Neuronal stem cell (in vitro differentiated cells): ENCODE results near the gene TBC1D22B.

Source experiments
- DNase-seq: peaks from one replicate; pipeline ENCODE4 v3.0.0-alpha.2; 2013; ENCODE audit warnings: low spot score
- H2AFZ ChIP-seq: one replicate; pipeline ENCODE4 v1.6.1; 2013; ENCODE audit warnings: mild to moderate bottlenecking, low read length, inconsistent platforms
- H2AK5ac ChIP-seq: 2 replicates; pipeline ENCODE4 v1.6.1; 2013; ENCODE audit warnings: low read depth, mild to moderate bottlenecking, inconsistent platforms, low read length, moderate library complexity, mixed read lengths
- H2BK120ac ChIP-seq: 2 replicates; pipeline ENCODE4 v1.6.1; 2013; ENCODE audit warnings: low read depth, mild to moderate bottlenecking, inconsistent platforms, low read length, moderate library complexity, mixed read lengths
- H2BK12ac ChIP-seq: one replicate; pipeline ENCODE4 v1.6.1; 2013; ENCODE audit warnings: low read length, inconsistent platforms
- H2BK15ac ChIP-seq: 2 replicates; pipeline ENCODE4 v1.6.1; 2013; ENCODE audit warnings: mild to moderate bottlenecking, low read length, inconsistent platforms, mixed read lengths
- H2BK5ac ChIP-seq: one replicate; pipeline ENCODE4 v1.6.1; 2013; ENCODE audit warnings: inconsistent platforms, mild to moderate bottlenecking, low read length, moderate library complexity
- H3K14ac ChIP-seq: one replicate; pipeline ENCODE4 v1.6.1; 2013; ENCODE audit warnings: low read length, inconsistent platforms
- H3K18ac ChIP-seq: 2 replicates; pipeline ENCODE4 v1.6.1; 2013; ENCODE audit warnings: low read length, inconsistent platforms
- H3K23ac ChIP-seq: 2 replicates; pipeline ENCODE4 v1.6.1; 2013; ENCODE audit warnings: low read depth, mild to moderate bottlenecking, mixed read lengths, low read length, inconsistent platforms; ENCODE audit not compliant: poor library complexity
- H3K27ac ChIP-seq: replicated peaks from 3 replicates; pipeline ENCODE4 v1.5.1; 2013; ENCODE audit warnings: low read length, inconsistent platforms
- H3K27me3 ChIP-seq, 3 experiments: 2 replicates each; pipeline ENCODE4 v1.6.1; 2013; ENCODE audit warnings: low read length in 3 of 3, mild to moderate bottlenecking in 2 of 3, inconsistent platforms in 1 of 3, low read depth in 1 of 3, mixed read lengths in 1 of 3, moderate library complexity in 1 of 3; ENCODE audit not compliant: control insufficient read depth in 3 of 3, insufficient read depth in 3 of 3
- H3K36me3 ChIP-seq, 2 donors: replicated peaks in 1 of 2; 2 replicates each; pipeline ENCODE4 v1.6.1; 2013; ENCODE audit warnings: low read length in 2 of 2; ENCODE audit not compliant: control insufficient read depth in 2 of 2, insufficient read depth in 2 of 2
- H3K4ac ChIP-seq: 2 replicates; pipeline ENCODE4 v1.6.1; 2013; ENCODE audit warnings: inconsistent platforms, mild to moderate bottlenecking, low read length, moderate library complexity
- H3K4me1 ChIP-seq, 2 donors: 1 replicate in 1 of 2; 2 replicates in 1 of 2; pipeline ENCODE4 v1.6.1; 2013; ENCODE audit warnings: low read length in 2 of 2, low read depth in 1 of 2; ENCODE audit not compliant: control insufficient read depth in 2 of 2, insufficient read depth in 1 of 2
- H3K4me2 ChIP-seq: one replicate; pipeline ENCODE4 v1.6.1; 2013; ENCODE audit warnings: mild to moderate bottlenecking, low read length, inconsistent platforms; ENCODE audit not compliant: insufficient read depth, poor library complexity, severe bottlenecking
- H3K4me3 ChIP-seq, 2 donors: 2 replicates each; pipeline ENCODE4 v1.5.1; 2013; ENCODE audit warnings: low read length in 2 of 2, mild to moderate bottlenecking in 2 of 2, inconsistent platforms in 1 of 2, moderate library complexity in 1 of 2
- H3K79me1 ChIP-seq: one replicate; pipeline ENCODE4 v1.6.1; 2013; ENCODE audit warnings: low read depth, mild to moderate bottlenecking, inconsistent platforms, low read length, moderate library complexity
- H3K9ac ChIP-seq: one replicate; pipeline ENCODE4 v1.6.1; 2013; ENCODE audit warnings: mild to moderate bottlenecking, low read depth, low read length, inconsistent platforms; ENCODE audit not compliant: poor library complexity
- H3K9me3 ChIP-seq, 2 donors: replicated peaks in 1 of 2; 2 replicates each; pipeline versions ENCODE3 to v1.6.1; 2013; ENCODE audit warnings: low read length in 2 of 2, mild to moderate bottlenecking in 2 of 2, inconsistent platforms in 1 of 2, low read depth in 1 of 2, mixed read lengths in 1 of 2, moderate library complexity in 1 of 2; ENCODE audit not compliant: control insufficient read depth in 2 of 2, insufficient read depth in 1 of 2
- H4K8ac ChIP-seq: one replicate; pipeline ENCODE4 v1.6.1; 2013; ENCODE audit warnings: low read depth, mild to moderate bottlenecking, inconsistent platforms, low read length, moderate library complexity
- H4K91ac ChIP-seq: one replicate; pipeline ENCODE4 v1.6.1; 2013; ENCODE audit warnings: low read length, low read depth, mild to moderate bottlenecking, inconsistent platforms; ENCODE audit not compliant: poor library complexity
- WGBS, 2 donors: extraction: QIAGEN DNeasy Blood & Tissue Kit; methylation state at CpG; one replicate each; pipeline ENCODE4 v1.1.7; 2013; ENCODE audit warnings: missing lambda C conversion rate in 2 of 2, mixed read lengths in 1 of 2; ENCODE audit not compliant: insufficient read length in 2 of 2, insufficient replicate concordance in 1 of 2; ENCODE audit errors: extremely low coverage in 2 of 2; 5-methylcytosine and 5-hydroxymethylcytosine counted together

TBC1D22B gene

GRCh38 chr6:37277001-37277409, 19.4 kb downstream of the TBC1D22B start:
- no peak overlapping the region for H3K4me3 ChIP-seq
- H2BK5ac ChIP-seq: no peak overlapping the region
- H4K8ac ChIP-seq: no peak overlapping the region
- no peak for DNase-seq
- no peak overlapping the region for H3K4ac ChIP-seq
- H3K9me3 ChIP-seq: no peaks in the 10 kb centered on the region
- no peak overlapping the region for H2BK15ac ChIP-seq
- no peak overlapping the region for H2BK120ac ChIP-seq
- no peaks in the 10 kb centered on the region for H3K79me1 ChIP-seq
- peaks cover 0 to 30% of the 10 kb centered on the region in 2 donors for H3K36me3 ChIP-seq
- no peak overlapping the region for H3K9ac ChIP-seq
- no peak overlapping the region for H2BK12ac ChIP-seq
- H4K91ac ChIP-seq: no peak overlapping the region
- H2AFZ ChIP-seq: no peak overlapping the region
- H3K14ac ChIP-seq: no peak overlapping the region
- H3K4me2 ChIP-seq: no peak overlapping the region
- no peak overlapping the region for H2AK5ac ChIP-seq
- no CpG with 5 or more reads among the region's 6 CpGs for WGBS, 2 donors
- no peak overlapping the region for H3K18ac ChIP-seq
- H3K27me3 ChIP-seq: no peaks in the 10 kb centered on the region
- H3K23ac ChIP-seq: no peak overlapping the region
- peaks cover 0 to 2% of the 10 kb centered on the region in 2 donors for H3K4me1 ChIP-seq
- no peak overlapping the region for H3K27ac ChIP-seq

- no CpG with 5 or more reads among the region's 9 CpGs for WGBS, 2 donors
Observed at GRCh38 chr6:37279366-37280134, 22.0 kb downstream of the TBC1D22B start.

GRCh38 chr6:37280162-37280887, 22.8 kb downstream of the TBC1D22B start:
- H3K9ac ChIP-seq: no peak overlapping the region

More at GRCh38 chr6:37279366-37280134, 22.0 kb downstream of the TBC1D22B start:
- no peak overlapping the region for H2BK5ac ChIP-seq
- H3K4me2 ChIP-seq: no peak overlapping the region
- H2BK15ac ChIP-seq: no peak overlapping the region
- H3K27me3 ChIP-seq: no peaks in the 10 kb centered on the region
- no peaks in the 10 kb centered on the region for H3K79me1 ChIP-seq
- H4K8ac ChIP-seq: no peak overlapping the region
- H2BK12ac ChIP-seq: no peak overlapping the region
- no peak overlapping the region for H3K4me3 ChIP-seq
- H3K9me3 ChIP-seq: no peaks in the 10 kb centered on the region
- H3K14ac ChIP-seq: no peak overlapping the region
- H3K18ac ChIP-seq: no peak overlapping the region
- H3K36me3 ChIP-seq: peaks cover 11 to 51% of the 10 kb centered on the region in 2 donors
- H2AK5ac ChIP-seq: no peak overlapping the region
- no peak overlapping the region for H3K23ac ChIP-seq
- no peak overlapping the region for H3K9ac ChIP-seq
- no peak overlapping the region for H3K27ac ChIP-seq
- H3K4me1 ChIP-seq: peaks cover 0 to 2% of the 10 kb centered on the region in 2 donors
- no peak overlapping the region for H2BK120ac ChIP-seq
- DNase-seq: no peak
- H4K91ac ChIP-seq: no peak overlapping the region
- no peak overlapping the region for H3K4ac ChIP-seq
- H2AFZ ChIP-seq: no peak overlapping the region

GRCh38 chr6:37282371-37282770, 24.8 kb downstream of the TBC1D22B start:
- no peak overlapping the region for H2AK5ac ChIP-seq
- H3K36me3 ChIP-seq: peaks cover 18 to 71% of the 10 kb centered on the region in 2 donors

More at GRCh38 chr6:37280162-37280887, 22.8 kb downstream of the TBC1D22B start:
- Histone ChIP-seq H3K4me1 (peaks cover 0 to 2% of the 10 kb centered on the region in 2 donors), H2AFZ (no peak overlapping the region), H3K27me3 (no peaks in the 10 kb centered on the region), H3K4me3 (no peak overlapping the region), H3K4ac (no peak overlapping the region), H2AK5ac (no peak overlapping the region), H3K18ac (no peak overlapping the region), H2BK120ac (no peak overlapping the region), H2BK15ac (no peak overlapping the region), H3K4me2 (no peak overlapping the region), H4K91ac (no peak overlapping the region), H3K36me3 (peaks cover 16 to 58% of the 10 kb centered on the region in 2 donors), H2BK12ac (no peak overlapping the region), H3K23ac (no peak overlapping the region), H4K8ac (no peak overlapping the region), H3K9me3 (no peaks in the 10 kb centered on the region), H3K27ac (no peak overlapping the region), H3K79me1 (no peaks in the 10 kb centered on the region), H3K14ac (no peak overlapping the region), H2BK5ac (no peak overlapping the region)
- DNase-seq: no peak
- no CpG with 5 or more reads among the region's 8 CpGs for WGBS, 2 donors

More at GRCh38 chr6:37282371-37282770, 24.8 kb downstream of the TBC1D22B start:
- Histone ChIP-seq H3K14ac (no peak overlapping the region), H3K4me2 (no peak overlapping the region), H3K27ac (no peak overlapping the region), H3K4me3 (no peak overlapping the region), H2BK15ac (no peak overlapping the region), H3K23ac (no peak overlapping the region), H2BK120ac (no peak overlapping the region), H3K4ac (no peak overlapping the region), H2BK5ac (no peak overlapping the region), H2BK12ac (no peak overlapping the region), H3K79me1 (no peaks in the 10 kb centered on the region), H3K9me3 (no peaks in the 10 kb centered on the region), H3K27me3 (no peaks in the 10 kb centered on the region), H4K8ac (no peak overlapping the region), H3K4me1 (peaks cover 0 to 2% of the 10 kb centered on the region in 2 donors), H3K18ac (no peak overlapping the region), H2AFZ (no peak overlapping the region), H4K91ac (no peak overlapping the region), H3K9ac (no peak overlapping the region)
- DNase-seq: no peak
- no CpG with 5 or more reads among the region's 2 CpGs for WGBS, 2 donors
